Immature natural killer cell (primary cell): ENCODE measurements around the gene ZNF256. TPM values are rescaled to one million over a fixed set of nuclear protein-coding genes. Genes with fewer than 3 reads are reported as not detected.

Experiments used
- DNase-seq, 3 donors: peaks; one replicate each; pipeline ENCODE4 v3.0.0; 2022; ENCODE audit warnings: mixed read lengths in 1 of 3
- H3K27ac Mint-ChIP-seq, 6 donors: one replicate each; pipeline ENCODE4 v1.8.0; 2020; ENCODE audit warnings: mixed read lengths in 6 of 6, mild to moderate bottlenecking in 5 of 6, inconsistent platforms in 4 of 6, moderate library complexity in 3 of 6
- H3K27me3 Mint-ChIP-seq, 3 donors: one replicate each; pipeline ENCODE4 v1.8.0; 2020 to 2021; ENCODE audit warnings: low read depth in 3 of 3, mild to moderate bottlenecking in 3 of 3, mixed read lengths in 3 of 3, moderate library complexity in 3 of 3, inconsistent platforms in 1 of 3
- H3K36me3 Mint-ChIP-seq, 3 donors: one replicate each; pipeline ENCODE4 v1.8.0; 2020; ENCODE audit warnings: mixed read lengths in 3 of 3, inconsistent platforms in 2 of 3, mild to moderate bottlenecking in 2 of 3
- H3K4me1 Mint-ChIP-seq, 2 donors: one replicate each; pipeline ENCODE4 v1.8.0; 2020; ENCODE audit warnings: inconsistent platforms in 2 of 2, mild to moderate bottlenecking in 2 of 2, mixed read lengths in 2 of 2, moderate library complexity in 1 of 2
- H3K4me3 Mint-ChIP-seq, 5 donors: one replicate each; pipeline ENCODE4 v1.8.0; 2020; ENCODE audit warnings: mild to moderate bottlenecking in 5 of 5, mixed read lengths in 5 of 5, inconsistent platforms in 3 of 5, moderate library complexity in 3 of 5
- H3K9me3 Mint-ChIP-seq, 6 donors: one replicate each; pipeline ENCODE4 v1.8.0; 2020; ENCODE audit warnings: mild to moderate bottlenecking in 6 of 6, mixed read lengths in 6 of 6, inconsistent platforms in 4 of 6, moderate library complexity in 3 of 6
- polyA plus RNA-seq, 3 donors: library from polyadenylated mRNA; unstranded; fragments of 300-500 nt; fragmentation: Illumina TruSeq; gene quantifications; one replicate each; pipeline ENCODE4 v1.2.3, GENCODE V29; 2021

ZNF256 gene
- polyA plus RNA-seq, 3 donors from 2014 or later, result 5.9 to 7.5 (median 6.1) TPM

DNA sequence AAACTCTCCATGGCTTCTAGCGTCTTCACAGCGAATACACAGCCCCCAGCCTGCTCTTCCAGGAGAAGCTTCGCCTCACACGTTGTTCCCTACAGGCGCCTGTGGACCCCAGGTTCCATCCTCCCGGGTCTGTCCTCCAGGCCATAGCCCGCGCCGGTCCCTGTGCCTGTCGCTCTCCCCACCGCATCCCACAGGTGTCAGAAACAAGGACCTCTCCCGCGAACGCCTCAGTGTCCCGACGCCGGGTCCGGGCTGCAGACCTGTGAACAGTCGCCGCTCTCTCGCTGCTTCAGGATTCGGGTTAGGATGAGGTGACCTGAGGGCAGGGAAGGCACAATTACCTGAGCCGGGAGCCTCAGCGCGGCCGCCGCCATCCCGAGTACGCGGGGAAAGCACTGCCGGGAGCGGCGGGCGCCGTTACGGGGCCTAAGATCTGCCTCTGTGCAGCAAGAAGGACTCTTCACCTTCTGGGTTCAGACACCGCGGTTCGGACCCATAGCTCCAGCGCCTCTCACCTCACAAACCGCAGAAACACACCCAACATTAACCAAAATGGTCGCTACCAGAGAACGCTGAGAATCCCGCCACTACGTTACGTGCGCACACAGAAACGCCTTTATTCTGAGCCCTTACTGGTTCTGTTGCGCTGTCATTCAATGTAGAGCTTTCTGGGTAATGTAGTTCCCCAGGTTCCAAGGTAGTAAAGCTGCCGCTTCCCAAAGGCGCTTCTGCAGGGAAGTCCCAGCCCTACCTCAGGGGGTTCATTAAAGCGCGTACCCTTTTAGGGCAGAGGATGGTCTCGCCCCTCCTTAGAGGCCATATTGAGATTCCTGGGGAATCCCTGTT, 12.5 kb downstream of the ZNF256 start, which contains the start of gene ZNF418:
Gene ZNF418 (minus strand): TSS at position 583 of the 846 bp plus-strand sequence. CDS start 1,580 bp downstream, outside the sequence.
- Mint-ChIP-seq H3K27me3 (peaks cover 0 to 10% (median 0%) of the 10 kb centered on the region in 3 donors), H3K4me3 (peak within 1 kb of the TSS; percentile 92 to 97 (median 96)), H3K27ac (peak within 1 kb of the TSS; percentile 88 to 96 (median 93)), H3K36me3 (peaks cover 34 to 53% (median 47%) of the 10 kb centered on the region in 3 donors), H3K9me3 (peaks cover 17 to 84% (median 53%) of the 10 kb centered on the region in 6 donors), H3K4me1 (peaks cover 12 to 15% of the 10 kb centered on the region in 2 donors)
- peak; percentile 62 to 73 (median 67) for DNase-seq

DNA sequence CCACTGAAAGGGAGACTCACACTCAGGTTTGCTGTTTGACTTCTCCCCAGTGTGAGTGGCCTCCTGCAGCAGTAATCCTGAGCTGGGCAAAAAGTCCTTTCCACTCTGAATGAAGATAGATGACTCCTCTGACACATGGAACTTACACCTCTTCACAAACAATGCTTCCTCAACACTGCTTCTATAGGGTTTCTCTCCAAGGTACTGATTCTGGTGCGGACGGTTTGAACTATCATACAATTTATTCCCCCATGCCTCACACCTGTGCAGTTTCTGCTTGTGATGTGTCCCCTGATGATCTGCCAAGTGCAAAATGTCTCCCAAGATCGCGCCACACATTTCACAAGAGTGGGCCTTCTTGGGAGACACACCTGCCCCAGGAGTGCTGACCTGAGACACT, 19.9 kb downstream of the ZNF256 start:
- H3K36me3 Mint-ChIP-seq, result peaks cover 21 to 59% (median 22%) of the 10 kb centered on the region in 3 donors
- no peak for DNase-seq
- no peaks in the 10 kb centered on the region for H3K27me3 Mint-ChIP-seq
- H3K4me1 Mint-ChIP-seq, result no peaks in the 10 kb centered on the region
- peaks cover 26 to 65% (median 54%) of the 10 kb centered on the region in 6 donors for H3K9me3 Mint-ChIP-seq
- no peak overlapping the region for H3K4me3 Mint-ChIP-seq
- no peak overlapping the region for H3K27ac Mint-ChIP-seq

DNA sequence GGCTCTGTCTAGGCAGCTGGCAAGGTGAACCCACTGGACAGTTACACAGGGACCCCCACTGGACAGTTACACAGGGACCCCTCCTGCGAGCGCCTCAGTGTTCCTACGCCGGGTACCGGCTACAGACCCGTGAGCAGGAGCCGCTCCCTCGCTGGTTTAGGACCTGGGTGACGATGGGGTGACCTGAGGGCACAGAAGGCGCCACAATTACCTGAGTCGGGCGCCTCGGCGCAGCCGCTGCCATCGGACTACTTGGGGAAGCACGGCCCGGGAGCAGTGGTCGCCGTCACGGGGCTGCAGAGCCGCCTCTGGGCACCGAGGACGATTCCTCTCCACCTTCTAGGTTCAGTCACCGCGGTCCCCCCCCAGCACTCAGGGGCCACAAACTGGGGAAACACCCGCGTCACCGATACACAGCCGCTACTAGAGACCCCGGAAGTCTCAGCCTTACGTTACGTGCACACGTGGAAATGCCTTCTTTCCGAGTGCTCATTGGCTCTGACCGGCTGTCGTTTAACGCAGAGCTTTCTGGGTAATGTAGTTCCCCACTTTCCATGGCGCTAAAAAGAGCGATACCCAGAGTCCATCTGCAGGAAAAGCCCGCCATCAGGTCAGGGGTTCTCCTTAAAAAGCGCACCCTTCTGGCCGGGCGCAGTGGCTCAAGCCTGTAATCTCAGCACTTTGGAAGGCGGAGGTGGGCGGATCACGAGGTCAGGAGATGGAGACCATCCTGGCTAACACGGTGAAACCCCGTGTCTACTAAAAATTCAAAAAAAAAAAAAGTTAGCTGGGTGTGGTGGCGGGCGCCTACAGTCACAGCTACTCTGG, 31.1 kb downstream of the ZNF256 start, which contains the start of gene ZNF417:
Gene ZNF417 (minus strand): TSS at position 425 of the 828 bp plus-strand sequence. CDS start 181 bp downstream, at position 244.
- Mint-ChIP-seq H3K4me1 (peaks cover 44 to 55% of the 10 kb centered on the region in 2 donors), H3K27ac (peak within 1 kb of the TSS; percentile 92 to 97 (median 96)), H3K36me3 (peaks cover 27 to 41% (median 37%) of the 10 kb centered on the region in 3 donors), H3K4me3 (peak within 1 kb of the TSS; percentile 95 to 99 (median 97)), H3K9me3 (peaks cover 0 to 36% (median 9%) of the 10 kb centered on the region in 6 donors), H3K27me3 (peaks cover 0 to 12% (median 5%) of the 10 kb centered on the region in 3 donors)
- DNase-seq, result peak; percentile 89 to 91 (median 90)

DNA sequence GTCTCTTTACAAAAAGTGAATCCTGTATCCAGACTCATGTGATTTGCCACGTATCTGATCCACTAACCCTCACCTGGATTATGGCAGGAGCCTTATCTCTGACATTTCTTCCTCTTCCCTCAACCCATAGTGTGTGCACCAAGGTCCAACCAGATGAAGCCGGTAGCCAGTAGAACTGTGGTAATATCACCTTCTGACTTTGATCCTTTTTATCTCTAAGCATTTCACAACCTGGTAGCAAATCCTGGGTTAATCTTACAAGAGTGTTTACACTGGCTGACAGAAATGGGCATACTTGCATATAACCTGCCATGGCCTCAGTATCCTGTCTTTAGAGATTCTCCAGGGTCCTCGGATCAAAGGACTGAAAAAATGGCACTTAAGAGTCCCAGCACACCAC, 33.0 kb downstream of the ZNF256 start:
- H3K36me3 Mint-ChIP-seq, result peaks cover 33 to 48% (median 45%) of the 10 kb centered on the region in 3 donors
- peak overlapping the region; percentile 39 to 99 (median 97) for H3K4me3 Mint-ChIP-seq
- peak overlapping the region; percentile 14 to 97 (median 95) for H3K27ac Mint-ChIP-seq

DNA sequence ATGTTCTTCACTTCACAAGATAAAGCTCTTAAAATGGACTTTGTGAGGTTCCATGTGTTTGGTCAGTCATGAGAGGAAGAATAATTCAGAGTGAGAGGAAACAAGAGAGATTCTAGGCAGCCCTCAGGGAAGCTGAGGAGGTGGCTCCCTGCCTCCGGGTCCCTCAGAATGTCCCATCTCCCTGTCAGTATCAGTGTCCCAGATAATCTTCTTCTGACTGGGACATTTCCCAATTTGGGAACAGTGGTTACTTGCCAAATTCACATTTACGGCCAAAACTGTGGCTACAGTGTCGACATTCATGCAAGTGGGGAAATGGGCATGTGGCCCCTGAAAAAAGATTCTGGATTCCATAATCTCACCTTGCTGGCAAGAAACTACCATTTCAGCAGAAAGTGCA, 40.1 kb downstream of the ZNF256 start:
- DNase-seq, result no peak
- Mint-ChIP-seq H3K27ac (no peak overlapping the region), H3K9me3 (peaks cover 0 to 58% (median 9%) of the 10 kb centered on the region in 6 donors), H3K4me1 (peaks cover 10 to 22% of the 10 kb centered on the region in 2 donors), H3K4me3 (no peak overlapping the region), H3K27me3 (no peaks in the 10 kb centered on the region), H3K36me3 (peaks cover 29 to 54% (median 41%) of the 10 kb centered on the region in 3 donors)

More for the DNA sequence above, 33.0 kb downstream of the ZNF256 start:
- Mint-ChIP-seq H3K27me3 (peaks cover 0 to 12% (median 5%) of the 10 kb centered on the region in 3 donors), H3K9me3 (peaks cover 0 to 44% (median 10%) of the 10 kb centered on the region in 6 donors), H3K4me1 (peaks cover 44 to 58% of the 10 kb centered on the region in 2 donors)
- DNase-seq, result no peak

DNA sequence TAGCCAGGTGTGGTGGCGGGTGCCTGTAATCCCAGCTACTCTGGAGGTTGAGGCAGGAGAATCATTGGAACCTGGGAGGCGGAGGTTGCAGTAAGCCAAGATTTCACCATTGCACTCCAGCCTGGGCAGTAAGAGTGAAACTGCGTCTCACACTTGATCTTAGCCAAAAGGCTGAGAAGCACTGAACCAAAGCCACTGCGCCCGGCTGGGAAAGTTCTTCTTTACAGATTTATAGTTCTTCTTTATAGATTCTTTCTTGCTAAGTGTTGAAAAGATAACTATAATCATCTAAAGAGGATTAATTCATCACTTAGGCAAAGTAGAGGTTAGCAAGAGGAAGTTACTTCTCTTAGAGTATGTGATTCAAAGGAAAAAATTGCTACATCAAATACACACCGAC, 42.2 kb downstream of the ZNF256 start:
- Mint-ChIP-seq H3K36me3 (peaks cover 13 to 33% (median 22%) of the 10 kb centered on the region in 3 donors), H3K27me3 (no peaks in the 10 kb centered on the region), H3K9me3 (peaks cover 0 to 51% (median 1%) of the 10 kb centered on the region in 6 donors), H3K4me1 (peaks cover 4 to 9% of the 10 kb centered on the region in 2 donors), H3K27ac (peak overlapping the region in 1 of 6 donors; percentile 29), H3K4me3 (no peak overlapping the region)
- no peak for DNase-seq

DNA sequence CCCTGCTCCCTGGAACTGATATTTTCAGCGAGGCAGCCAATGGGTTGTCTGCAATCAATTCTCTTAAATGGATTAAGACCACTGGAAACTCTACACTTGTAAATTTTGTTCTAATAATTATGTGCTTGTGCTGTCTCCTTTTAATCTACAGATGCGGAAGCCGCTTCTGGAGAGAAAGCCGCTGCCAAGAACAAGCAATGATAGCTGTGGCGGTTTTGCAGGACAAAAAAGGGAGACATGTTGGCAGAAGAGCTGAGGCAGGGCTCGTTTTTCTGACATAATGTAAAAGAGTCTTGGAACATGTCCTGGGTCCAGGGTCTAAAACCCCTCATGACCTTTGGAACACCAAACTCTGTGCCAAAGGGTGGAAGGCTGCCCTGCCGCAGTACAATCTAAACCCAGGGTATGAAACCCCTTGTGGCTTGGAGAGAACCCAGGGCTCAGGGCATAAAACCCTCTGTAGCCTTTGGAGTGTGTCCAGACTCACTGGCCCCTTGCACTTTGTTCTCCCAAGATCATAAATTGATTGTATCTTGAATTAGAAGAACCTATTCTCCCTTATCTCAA, 43.8 kb downstream of the ZNF256 start:
- Mint-ChIP-seq H3K27me3 (no peaks in the 10 kb centered on the region), H3K36me3 (peaks cover 15 to 23% (median 15%) of the 10 kb centered on the region in 3 donors)

DNA sequence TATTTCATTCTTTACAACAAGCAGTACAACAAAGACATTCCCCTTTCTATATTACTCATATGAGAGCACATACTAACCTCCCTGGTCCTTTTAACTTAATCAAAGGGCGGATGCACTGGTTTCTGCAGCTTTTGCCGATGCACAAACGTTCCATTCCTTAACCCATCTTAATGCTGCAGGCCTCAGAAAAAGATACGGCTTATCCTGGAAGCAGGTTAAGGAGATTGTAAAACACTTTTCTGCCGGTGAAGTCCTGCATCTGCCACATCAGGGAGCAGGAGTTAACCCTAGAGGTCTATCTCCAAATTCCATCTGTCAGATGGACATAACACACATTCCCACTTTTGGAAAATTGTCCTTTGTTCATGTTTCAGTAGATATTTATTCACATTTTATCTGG, 47.2 kb downstream of the ZNF256 start:
- Mint-ChIP-seq H3K27me3 (no peaks in the 10 kb centered on the region), H3K36me3 (peaks cover 0 to 8% (median 7%) of the 10 kb centered on the region in 3 donors), H3K4me1 (peaks cover 4 to 9% of the 10 kb centered on the region in 2 donors), H3K27ac (no peak overlapping the region), H3K9me3 (peaks cover 0 to 35% (median 2%) of the 10 kb centered on the region in 6 donors), H3K4me3 (no peak overlapping the region)
- no peak for DNase-seq

More for the DNA sequence above, 43.8 kb downstream of the ZNF256 start:
- H3K9me3 Mint-ChIP-seq, result peaks cover 0 to 53% (median 1%) of the 10 kb centered on the region in 6 donors
- H3K27ac Mint-ChIP-seq, result no peak overlapping the region
- peaks cover 4 to 9% of the 10 kb centered on the region in 2 donors for H3K4me1 Mint-ChIP-seq
- no peak for DNase-seq
- H3K4me3 Mint-ChIP-seq, result no peak overlapping the region

Other genes with a start within 250 kb of the ZNF256 start
- 1 to 10 TPM; 1.6 to 4.2 (median 3.2) TPM for gene ZNF154, start 238.5 kb downstream of the ZNF256 start, polyA plus RNA-seq
- gene ZNF671, start 220.1 kb downstream of the ZNF256 start, polyA plus RNA-seq, result 10 to 100 TPM; 13.5 to 21.8 (median 18.0) TPM
- 1 to 10 TPM; 5.0 to 7.3 (median 5.9) TPM for gene ZNF776, start 200.9 kb downstream of the ZNF256 start, polyA plus RNA-seq
- gene ZNF586, start 178.0 kb downstream of the ZNF256 start, polyA plus RNA-seq, result 10 to 100 TPM in 2 of 3 donors, 1 to 10 TPM in 1; 8.1 to 14.6 (median 10.4) TPM
- 1 to 10 TPM; 4.4 to 6.7 (median 5.2) TPM for gene ZNF552, start 132.8 kb downstream of the ZNF256 start, polyA plus RNA-seq
- gene ZNF587B, start 117.4 kb downstream of the ZNF256 start, polyA plus RNA-seq, result 1 to 10 TPM in 2 of 3 donors, not detected in 1; 1.3 to 1.4 TPM
- gene ZNF587, start 97.8 kb downstream of the ZNF256 start, polyA plus RNA-seq, result 1 to 10 TPM in 2 of 3 donors, not detected in 1; 1.9 to 8.1 TPM
- 10 to 100 TPM; 11.8 to 26.7 (median 14.8) TPM for gene ZNF814, start 58.7 kb downstream of the ZNF256 start, polyA plus RNA-seq
- gene ZNF417, start 31.1 kb downstream of the ZNF256 start, polyA plus RNA-seq, result 1 to 10 TPM in 2 of 3 donors, not detected in 1; 1.2 to 5.0 TPM
- gene ZNF418, start 12.3 kb downstream of the ZNF256 start, polyA plus RNA-seq, result 1 to 10 TPM in 2 of 3 donors, not detected in 1; 2.5 to 3.5 TPM
- not detected for gene C19orf18, start 26.8 kb upstream of the ZNF256 start, polyA plus RNA-seq
- gene ZNF606, start 55.1 kb upstream of the ZNF256 start, polyA plus RNA-seq, result 1 to 10 TPM; 4.4 to 9.4 (median 5.1) TPM
- under 1 TPM in 1 of 3 donors, not detected in 2; 0.46 TPM for gene ZSCAN1, start 86.3 kb upstream of the ZNF256 start, polyA plus RNA-seq
- 1 to 10 TPM in 1 of 3 donors, under 1 TPM in 1, not detected in 1; 0.64 to 4.1 TPM for gene ZNF135, start 111.6 kb upstream of the ZNF256 start, polyA plus RNA-seq
- 10 to 100 TPM in 2 of 3 donors, 1 to 10 TPM in 1; 2.9 to 23.5 (median 15.2) TPM for gene ZSCAN18, start 150.5 kb upstream of the ZNF256 start, polyA plus RNA-seq
- gene ZNF329, start 203.1 kb upstream of the ZNF256 start, polyA plus RNA-seq, result 10 to 100 TPM in 1 of 3 donors, 1 to 10 TPM in 2; 4.0 to 11.5 (median 6.6) TPM
- 10 to 100 TPM; 12.5 to 26.2 (median 20.2) TPM for gene ZNF274, start 235.4 kb upstream of the ZNF256 start, polyA plus RNA-seq